ENCODE measurements around the gene SNX10.

SNX10 gene

DNA sequence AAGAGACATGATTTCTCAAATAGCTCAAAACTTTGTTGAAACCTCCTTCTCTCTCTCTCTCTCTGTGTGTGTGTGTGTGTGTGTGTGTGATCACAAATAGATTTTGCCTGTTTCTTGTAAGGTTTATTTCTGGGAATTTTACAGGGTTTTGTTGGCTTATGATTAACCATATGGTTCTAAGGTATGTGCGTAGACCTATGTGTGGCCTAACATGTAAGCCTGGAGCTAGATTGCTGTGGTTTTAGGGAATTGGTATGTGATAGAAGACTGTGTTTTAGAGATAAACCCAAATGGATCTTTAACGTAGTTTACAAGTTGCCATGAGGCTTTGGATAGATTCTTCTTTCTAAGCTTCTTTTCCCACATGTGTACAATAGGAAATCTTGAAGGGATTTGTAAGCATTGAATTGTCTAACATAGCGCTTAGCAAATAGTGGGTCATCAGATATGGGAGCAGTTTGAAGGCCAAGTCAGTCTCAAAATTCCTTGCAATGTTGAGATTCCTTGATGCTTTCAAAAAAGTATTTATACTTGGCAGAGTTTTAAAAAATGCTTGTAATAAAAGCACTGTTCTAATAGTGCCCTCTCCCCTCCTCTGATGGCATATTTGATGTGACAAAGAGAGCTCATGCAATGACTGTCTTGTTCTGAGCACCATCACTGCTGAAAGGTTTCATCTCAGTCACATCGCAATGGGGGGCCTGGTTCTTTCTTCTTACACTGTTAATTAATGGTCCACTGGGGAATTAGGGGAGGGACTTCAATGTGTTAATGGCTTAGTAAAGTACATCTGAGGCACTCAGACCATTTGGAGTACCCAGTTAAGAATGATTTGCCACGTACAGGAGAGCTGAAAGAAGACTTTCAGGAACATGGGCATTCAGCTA is 118.2 kb downstream of the SNX10 start:
- DNase-seq = no peak

DNA sequence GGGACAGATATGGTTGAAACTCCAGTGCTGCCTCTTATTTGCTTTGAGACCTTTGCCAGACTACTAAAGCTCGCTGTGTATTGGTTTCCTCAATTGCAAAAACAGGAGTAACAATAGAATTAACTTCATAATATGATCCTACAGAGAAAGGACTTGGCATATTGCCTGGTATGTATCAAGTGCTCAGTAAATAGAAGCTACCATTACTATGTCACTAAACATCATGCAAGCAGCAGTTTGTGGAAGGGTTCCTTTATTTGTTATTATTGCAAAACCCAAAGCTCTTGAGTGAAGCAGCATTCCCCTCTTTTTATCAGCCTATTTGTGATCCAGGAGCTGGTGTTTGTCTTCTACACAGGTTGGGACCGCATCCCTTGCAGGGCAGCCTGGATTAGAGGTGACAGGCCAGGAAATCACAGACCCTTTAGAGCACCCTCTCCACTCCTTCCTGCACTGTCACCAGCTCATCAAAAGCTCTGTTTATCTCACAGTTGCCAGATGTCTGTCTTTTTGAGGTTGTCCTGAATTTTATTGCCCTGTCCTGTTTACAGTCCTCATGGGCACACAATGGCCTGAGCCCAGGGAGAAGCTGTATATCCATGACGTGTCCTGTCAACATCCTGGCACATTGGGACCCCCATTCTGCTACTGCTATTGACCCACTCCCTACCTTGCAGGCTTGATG is 121.5 kb downstream of the SNX10 start:
- no peak for DNase-seq

DNA sequence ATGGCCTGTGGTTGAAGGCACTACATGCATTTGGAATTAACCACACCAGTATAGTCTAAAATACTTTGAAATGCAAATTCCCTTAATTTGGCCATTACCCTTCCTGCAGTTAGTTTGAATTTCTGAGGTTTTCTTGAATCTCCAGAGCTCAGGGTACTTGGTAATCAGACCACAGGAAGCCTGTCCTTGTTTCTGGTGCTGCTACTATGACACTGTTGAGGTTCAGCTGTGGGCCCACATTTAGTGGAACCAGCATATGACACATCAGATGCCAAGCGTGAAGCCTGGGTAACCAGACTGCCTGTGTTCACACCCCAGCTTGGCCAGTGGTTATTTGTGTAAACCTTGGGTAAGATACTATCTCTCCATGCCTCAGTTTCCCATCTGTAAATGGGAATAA is 124.3 kb downstream of the SNX10 start:
- DNase-seq = no peak

DNA sequence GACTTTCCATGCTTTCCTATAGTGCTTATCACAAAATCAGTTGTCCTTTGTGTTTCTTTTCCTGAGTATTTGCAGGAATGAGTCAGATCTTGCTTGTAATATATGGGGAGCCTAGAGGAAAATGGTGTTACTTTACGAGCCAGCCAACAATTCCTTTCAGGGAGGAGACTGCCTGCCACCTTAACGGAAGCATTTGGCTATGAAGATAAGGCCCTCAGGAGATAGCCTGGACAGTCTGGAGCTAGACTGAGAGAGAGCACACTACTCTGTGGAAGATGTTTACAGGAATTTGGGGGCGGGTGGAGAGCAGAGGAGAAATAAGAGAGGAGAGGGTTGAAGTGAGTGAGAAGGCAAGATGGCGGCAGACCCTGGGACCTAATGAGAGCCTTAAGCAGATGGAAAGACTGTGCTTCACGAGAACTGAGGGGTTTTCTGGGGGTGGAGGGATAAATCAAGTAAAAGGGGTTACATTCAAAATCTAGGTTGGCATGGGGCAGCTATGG is 126.3 kb downstream of the SNX10 start:
- no peak for DNase-seq

DNA sequence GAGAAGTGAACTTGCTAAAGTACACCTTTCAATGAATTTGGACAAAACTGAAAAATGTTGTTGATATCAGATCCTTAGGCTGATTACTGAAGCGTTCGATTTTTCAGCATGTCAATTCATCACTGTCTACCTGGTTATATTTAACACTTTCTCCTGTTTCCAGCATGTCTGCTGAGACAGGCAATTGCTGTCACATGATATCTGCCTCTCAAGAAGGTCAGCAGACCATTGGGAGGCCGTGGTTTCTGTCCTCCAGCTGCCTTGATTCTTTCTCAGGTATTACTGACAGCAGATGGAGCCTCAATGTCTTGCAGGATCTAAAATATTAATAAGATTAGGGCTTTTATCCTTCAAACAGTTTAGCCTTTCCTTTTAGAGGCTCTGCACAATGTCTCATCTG is 127.5 kb downstream of the SNX10 start:
- DNase-seq = no peak

DNA sequence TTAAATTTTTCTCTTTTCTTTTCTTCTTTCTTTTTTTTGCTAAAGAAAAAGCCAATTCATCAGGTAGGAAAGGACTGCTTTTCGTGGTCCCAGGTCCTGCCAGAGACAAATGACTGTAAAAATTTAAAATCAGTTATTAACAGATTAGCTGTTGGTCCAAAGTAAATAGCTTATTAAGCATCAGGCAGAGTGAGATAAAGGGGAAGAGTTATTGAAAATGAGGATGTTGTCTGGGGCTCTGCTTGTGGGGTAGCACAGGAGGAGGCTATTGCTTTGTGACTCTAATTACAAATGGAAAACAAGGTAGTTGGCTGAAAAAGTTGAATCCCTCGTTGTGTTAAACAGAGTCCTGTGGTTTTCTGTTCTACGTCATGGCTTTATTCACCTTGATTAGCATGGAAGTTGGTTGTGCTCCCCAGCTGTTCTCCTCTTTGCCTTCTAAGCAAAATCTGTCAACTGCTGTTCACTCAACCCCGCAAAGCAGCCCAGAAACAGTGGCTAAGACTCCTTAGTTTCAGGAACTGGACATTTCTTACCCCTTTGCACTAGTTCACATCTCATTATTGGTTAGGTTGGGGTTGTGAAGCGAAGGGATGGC is 128.9 kb downstream of the SNX10 start:
- no peak for DNase-seq

DNA sequence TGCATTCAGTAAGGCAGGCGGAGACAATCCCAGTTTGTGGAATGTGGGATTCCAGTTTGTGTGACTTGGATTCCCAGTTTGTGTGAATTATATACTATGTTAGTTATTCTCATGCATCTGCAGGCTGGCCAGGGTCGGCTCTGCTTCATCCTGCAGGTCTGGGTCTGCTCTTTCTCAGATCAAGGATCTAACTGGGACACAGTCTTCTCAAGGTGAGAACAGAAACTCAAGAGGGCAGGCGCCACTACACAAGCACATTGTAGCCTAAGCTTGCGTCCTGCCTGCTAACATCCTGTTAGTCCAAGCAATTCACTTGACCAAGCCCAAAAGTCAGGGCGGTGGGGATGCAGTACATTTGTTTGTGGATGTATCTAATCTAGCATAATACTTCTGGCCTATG is 131.1 kb downstream of the SNX10 start:
- no peak for DNase-seq

DNA sequence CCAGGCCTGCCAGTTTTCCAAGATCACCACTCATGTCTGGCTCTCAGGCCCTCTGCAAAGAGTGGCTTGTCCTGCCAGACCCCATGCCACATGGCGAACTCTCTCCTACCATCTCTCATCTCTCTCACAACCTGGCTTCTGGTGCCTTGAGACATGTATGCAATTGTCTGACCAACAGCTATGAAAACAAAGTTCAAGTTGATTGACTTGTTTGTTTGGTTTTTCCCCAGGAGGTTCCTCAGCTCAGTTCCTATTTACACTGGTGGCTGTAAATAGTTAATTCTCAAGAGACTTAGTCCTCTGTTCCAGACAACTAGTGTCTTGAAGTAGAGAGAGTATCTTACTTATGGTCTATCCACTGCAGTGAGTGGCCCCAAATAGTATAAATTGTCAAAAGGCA is 131.8 kb downstream of the SNX10 start:
- no peak for DNase-seq

Measured in activated CD4-positive, alpha-beta T cell treated with anti-CD3 and anti-CD28 coated beads, Interleukin-2, amount 50 U/mL, for 1 hour (primary cell).